Heart left ventricle (tissue), 13 donors: ENCODE results near the gene NADSYN1.

Experiments
- CTCF ChIP-seq, 12 donors: fragments of 200-600 bp; sonication (generic) in 4 of 12; IDR thresholded peaks; one replicate each; pipeline versions ENCODE4 v1.5.0 to v1.8.0; 2018 to 2022; ENCODE audit warnings: antibody characterized with exemption in 12 of 12, mild to moderate bottlenecking in 5 of 12
- POLR2A ChIP-seq, 2 donors: fragments of 450-650 bp; IDR thresholded peaks; one replicate each; pipeline ENCODE4 v1.6.1; 2017; ENCODE audit warnings: antibody characterized with exemption in 2 of 2, mild to moderate bottlenecking in 2 of 2, moderate library complexity in 2 of 2
- donor health status: ischemic (EF 13 %, LVEDD 7.1; RV severe dilation, severe dysfunction).
- donor health status: DM: no; HTN: yes; CAD: no.
- donor health status: DM: no; HTN: no; CAD: no.
- donor health status: ischemic (EF 25% LVEDD 6.9; RV normal size, moderate dysfunction).
- donor health status: ischemic (EF 25% LVEDD 5.7; RV mildly dilated, moderate dysfunction).
- donor health status: ischemic (EF 35%, LVEDD 5.7; RV mildly dilated, moderate dysfunction).
- donor health status: nonischemic (EF 11% LVEDD 7.7; RV severe dilation, severe dysfunction).
- donor health status: DM: yes; HTN: yes; CAD: no.
- donor health status: PGD.
- donor health status: ischemic (EF 29% LVEDD 5.4; RV normal size, mild dysfunction).
- donor health status: nonischemic (EF 23%, LVEDD 6.1; RV moderate dilation, normal function).

GRCh38 chr11:71548716-71549151, 95.7 kb downstream of the NADSYN1 start:
- TF ChIP-seq CTCF (IDR thresholded peaks at IDR 0.05) (no peak), POLR2A (IDR thresholded peaks at IDR 0.05) (no peak)
